Measurements from ENCODE around the gene PACRG.

DNA sequence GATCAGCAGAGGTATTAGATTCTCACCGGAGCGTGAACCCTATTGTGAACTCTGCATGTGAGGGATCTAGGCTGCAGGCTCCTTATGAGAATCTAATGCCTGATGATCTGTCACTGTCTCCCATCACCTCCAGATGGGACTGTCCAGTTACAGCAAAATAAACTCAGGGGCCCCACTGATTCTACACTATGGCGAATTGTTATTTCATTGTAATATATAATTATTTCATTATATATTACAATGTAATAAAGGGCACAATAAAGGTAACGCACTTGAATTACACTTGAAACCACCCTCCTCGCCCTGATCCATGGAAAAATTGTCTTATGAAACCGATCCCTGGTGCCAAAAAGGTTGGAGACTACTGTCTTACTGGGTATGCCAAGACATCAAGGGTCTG is 18.8 kb upstream of the PACRG start:
- TF ChIP-seq, protein P1, sequence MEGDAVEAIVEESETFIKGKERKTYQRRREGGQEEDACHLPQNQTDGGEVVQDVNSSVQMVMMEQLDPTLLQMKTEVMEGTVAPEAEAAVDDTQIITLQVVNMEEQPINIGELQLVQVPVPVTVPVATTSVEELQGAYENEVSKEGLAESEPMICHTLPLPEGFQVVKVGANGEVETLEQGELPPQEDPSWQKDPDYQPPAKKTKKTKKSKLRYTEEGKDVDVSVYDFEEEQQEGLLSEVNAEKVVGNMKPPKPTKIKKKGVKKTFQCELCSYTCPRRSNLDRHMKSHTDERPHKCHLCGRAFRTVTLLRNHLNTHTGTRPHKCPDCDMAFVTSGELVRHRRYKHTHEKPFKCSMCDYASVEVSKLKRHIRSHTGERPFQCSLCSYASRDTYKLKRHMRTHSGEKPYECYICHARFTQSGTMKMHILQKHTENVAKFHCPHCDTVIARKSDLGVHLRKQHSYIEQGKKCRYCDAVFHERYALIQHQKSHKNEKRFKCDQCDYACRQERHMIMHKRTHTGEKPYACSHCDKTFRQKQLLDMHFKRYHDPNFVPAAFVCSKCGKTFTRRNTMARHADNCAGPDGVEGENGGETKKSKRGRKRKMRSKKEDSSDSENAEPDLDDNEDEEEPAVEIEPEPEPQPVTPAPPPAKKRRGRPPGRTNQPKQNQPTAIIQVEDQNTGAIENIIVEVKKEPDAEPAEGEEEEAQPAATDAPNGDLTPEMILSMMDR (IDR thresholded peaks at IDR 0.05) = no peak
- TF ChIP-seq POLR2A (IDR thresholded peaks at IDR 0.05) = no peak
